22Rv1 (cell line): ENCODE data around the gene MPP3.
"Not testable (repeated sequence)": the region's sequence is repeated elsewhere in the genome, so short reads cannot be mapped to it uniquely, and the experiment has no call there.

Experiments used
- H3K27ac ChIP-seq: fragments of 450-650 bp; 2 replicates; pipeline ENCODE4 v1.5.1; 2017
- ZFX ChIP-seq: fragments of 450-650 bp; IDR thresholded peaks from 2 replicates; pipeline ENCODE4 v1.6.1; 2017; ENCODE audit warnings: antibody characterized with exemption, borderline replicate concordance
- TF ChIP-seq, protein P1 (sequence below): fragments of 450-650 bp; IDR thresholded peaks from 2 replicates; pipeline ENCODE4 v1.5.1; 2017; ENCODE audit warnings: mild to moderate bottlenecking

Gene MPP3

DNA sequence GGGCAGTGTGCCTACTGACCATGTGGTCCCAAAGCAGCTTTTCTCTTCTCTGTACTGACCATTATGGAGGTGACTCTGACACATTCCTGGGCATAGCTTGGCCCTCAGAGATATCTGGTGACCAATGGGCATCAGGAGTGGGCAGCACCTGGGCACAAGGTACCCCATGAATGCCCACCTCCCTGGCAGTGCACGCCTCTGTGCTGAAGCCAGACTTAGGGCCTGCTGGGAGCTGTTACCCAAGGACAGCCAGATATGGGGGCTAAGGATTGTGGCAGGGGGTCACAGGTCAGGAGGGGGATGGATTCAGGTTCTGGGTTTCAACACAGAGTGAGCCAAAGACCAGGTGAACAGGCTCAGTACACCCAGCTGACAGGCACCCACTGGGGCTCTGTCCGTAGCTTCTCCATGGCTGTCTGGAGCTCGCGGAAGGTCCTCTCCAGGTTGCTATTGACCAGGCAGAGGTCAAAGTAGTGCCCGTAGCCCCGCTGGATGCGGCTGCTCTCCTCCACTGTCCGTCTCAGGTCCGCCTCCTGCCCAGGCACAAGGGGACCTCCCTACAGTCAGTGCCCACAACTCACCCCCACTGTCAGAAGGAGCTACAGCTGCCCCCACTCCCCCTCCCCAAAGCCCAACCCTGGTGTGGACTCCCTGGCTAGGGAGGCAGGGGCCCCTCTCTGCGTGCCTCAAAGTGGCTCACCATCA, 44.7 kb upstream of the MPP3 start:
- H3K27ac ChIP-seq = no peak overlapping the region
- no peak for TF ChIP-seq ZFX
- TF ChIP-seq, protein P1, sequence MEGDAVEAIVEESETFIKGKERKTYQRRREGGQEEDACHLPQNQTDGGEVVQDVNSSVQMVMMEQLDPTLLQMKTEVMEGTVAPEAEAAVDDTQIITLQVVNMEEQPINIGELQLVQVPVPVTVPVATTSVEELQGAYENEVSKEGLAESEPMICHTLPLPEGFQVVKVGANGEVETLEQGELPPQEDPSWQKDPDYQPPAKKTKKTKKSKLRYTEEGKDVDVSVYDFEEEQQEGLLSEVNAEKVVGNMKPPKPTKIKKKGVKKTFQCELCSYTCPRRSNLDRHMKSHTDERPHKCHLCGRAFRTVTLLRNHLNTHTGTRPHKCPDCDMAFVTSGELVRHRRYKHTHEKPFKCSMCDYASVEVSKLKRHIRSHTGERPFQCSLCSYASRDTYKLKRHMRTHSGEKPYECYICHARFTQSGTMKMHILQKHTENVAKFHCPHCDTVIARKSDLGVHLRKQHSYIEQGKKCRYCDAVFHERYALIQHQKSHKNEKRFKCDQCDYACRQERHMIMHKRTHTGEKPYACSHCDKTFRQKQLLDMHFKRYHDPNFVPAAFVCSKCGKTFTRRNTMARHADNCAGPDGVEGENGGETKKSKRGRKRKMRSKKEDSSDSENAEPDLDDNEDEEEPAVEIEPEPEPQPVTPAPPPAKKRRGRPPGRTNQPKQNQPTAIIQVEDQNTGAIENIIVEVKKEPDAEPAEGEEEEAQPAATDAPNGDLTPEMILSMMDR = no peak

DNA sequence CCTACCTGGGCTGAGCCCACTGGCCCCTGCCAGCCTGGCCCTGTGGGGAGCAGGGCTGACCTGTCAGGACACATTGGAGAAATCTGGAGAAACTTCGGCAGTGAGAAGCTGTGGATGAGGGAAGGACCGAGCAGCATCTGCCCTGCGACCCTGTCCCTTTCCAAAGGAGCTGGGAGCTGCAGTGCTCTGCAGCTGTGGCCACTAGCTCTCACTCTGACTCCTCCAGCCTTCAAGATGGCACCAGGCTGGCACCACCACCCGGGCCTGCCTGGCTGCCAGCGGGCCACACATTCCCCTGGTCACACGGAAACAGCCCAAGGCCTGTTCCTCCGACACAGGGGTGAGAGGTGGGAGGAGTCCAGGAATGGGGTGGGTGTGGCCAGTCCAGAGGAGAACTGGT, 44.1 kb upstream of the MPP3 start:
- TF ChIP-seq, protein P1 = no peak

DNA sequence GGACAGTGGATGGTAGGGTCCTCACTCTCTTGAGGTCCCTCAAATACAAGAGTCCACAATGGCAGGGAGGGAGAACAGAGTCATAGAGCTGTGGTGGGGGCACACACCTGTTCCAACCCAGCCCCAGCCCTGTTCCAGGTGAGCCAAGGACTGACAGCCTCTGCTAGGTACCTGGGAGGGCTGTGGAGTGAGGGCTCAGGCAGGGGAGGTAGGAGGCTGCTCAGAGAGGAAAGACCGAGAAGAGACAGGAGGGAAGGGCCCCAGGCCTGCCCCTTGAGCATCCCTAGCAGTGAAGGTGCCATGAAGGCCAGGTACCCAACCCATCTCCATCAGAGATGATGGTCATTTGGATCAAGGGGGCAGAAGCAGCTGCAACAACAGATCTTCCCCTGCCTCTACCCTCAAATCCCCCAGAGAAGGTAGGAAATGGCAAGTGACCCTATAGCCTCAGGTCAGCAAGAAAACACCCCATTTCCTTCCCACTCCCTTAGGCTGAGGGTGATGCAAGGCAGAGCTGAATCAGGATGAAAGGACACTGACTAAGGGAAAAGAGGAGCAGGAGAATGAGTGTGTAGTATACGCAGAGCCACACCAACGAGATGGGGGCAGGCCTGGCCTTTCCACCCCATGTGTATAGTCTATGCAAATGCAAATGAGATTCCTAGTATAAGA, 42.7 kb upstream of the MPP3 start:
- no peak overlapping the region for H3K27ac ChIP-seq
- TF ChIP-seq ZFX = no peak
- TF ChIP-seq, protein P1 = no peak

More for the DNA sequence above, 44.1 kb upstream of the MPP3 start:
- H3K27ac ChIP-seq = no peak overlapping the region

DNA sequence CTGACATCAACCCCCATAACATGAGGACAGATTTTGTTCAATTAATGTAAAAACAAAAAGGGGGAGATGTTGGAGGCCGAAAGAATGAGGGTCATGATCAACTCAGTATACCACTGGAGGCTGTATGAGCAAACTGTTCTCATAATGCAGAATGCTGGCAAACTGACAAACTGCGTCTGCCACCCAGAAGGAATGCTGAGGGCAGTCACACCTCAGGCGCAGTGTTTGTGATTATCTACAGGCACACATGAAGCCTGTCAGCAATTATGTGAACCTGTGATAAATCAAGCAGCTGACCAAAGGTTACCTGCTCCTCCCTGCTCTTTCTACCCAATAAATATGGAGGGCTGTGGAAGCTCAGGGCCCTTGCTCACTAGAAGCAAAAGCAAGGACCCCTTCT, 41.3 kb upstream of the MPP3 start:
- no peak overlapping the region for H3K27ac ChIP-seq
- no peak for TF ChIP-seq ZFX
- TF ChIP-seq, protein P1 = no peak

DNA sequence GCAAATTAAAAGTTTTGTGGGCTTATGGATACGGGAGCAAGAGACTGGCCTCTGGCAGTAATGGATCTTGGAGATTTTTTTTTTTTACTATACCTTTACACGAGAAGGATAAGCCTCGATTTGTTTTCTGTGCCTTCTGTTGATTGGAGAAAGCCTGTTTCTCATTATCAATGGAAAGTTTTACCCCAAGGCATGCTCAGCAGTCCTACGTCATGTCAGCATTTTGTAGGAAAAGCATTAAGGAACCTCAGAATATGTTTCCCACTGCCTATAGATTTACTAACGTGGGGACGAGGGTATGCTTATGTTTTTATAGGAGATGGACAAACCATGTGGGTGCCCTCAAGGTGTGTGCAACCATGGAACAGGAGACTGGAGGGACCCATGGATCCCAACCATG, 40.9 kb upstream of the MPP3 start:
- H3K27ac ChIP-seq = no peak overlapping the region
- TF ChIP-seq ZFX = no peak
- TF ChIP-seq, protein P1 = no peak

DNA sequence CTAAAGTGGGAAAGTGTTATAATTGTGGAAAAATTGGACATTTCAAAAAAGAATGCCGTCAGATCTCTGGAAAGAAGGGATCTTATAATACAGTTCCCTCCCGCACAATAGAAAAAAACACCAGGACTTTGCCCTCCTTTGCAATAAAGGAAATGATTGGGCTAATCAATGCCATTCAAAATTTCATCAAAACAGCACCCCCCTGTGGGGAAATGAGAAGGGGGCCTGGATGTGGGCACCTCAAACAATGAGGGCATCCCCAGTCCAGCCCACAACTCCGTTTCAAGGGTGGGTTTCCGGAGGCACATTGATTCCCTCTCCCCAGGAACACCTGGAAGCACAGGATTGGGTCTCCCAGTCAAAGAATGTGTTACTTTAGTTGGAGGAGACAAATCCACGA, 40.1 kb upstream of the MPP3 start:
- no peak for TF ChIP-seq ZFX
- TF ChIP-seq, protein P1 = no peak
- H3K27ac ChIP-seq = no peak overlapping the region

DNA sequence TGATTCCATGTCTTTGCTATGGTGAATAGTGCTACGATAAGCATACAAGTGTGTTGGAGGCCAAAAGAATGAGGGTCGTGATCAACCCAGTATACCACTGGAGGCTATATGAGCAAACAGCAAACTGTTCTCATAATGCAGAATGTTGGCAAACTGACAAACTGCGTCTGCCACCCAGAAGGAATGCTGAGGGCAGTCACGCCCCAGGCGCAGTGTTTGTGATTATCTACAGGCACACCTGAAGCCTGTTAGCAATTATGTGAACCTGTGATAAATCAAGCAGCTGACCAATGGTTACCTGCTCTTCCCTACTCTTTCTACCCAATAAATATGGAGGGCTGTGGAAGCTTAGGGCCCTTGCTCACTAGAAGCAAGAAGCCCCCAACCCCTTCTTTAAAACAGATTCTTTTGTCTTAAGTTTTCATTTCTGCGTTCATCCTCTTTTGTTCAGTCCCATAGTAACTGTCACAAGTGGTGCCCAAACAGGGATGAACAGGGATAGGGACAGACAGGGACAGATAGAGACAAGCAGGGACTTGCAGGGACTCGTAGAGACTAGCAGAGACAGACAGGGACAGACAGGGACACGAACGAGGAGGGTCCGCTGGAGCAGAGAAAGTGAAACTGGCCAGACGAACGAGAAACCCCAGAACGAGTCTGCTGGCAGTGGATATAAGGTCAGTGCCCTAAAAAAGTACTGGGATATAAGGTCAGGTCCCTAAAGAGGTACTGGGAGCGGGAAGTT, 39.2 kb upstream of the MPP3 start:
- H3K27ac ChIP-seq = no peak overlapping the region
- TF ChIP-seq, protein P1 = no peak
- TF ChIP-seq ZFX = no peak

DNA sequence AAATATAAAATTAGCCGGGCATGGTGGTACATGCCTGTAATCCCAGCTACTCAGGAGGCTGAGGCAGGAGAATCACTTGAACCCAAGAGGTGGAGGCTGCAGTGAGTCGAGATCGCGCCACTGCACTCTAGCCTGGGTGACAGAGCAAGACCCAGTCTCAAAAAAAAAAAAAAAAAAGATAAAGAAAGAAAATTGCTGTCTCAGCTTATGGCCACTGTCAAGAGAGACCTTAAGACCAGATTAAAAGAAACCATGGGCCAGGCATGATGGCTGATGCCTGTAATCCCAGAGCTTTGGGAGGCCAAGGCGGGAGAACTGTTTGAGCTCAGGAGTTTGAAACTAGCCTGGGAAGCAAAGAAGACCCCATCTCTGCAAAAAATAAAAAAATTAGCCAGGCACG, 36.1 kb upstream of the MPP3 start:
- not testable (repeated sequence) for H3K27ac ChIP-seq
